SK-N-SH treated with all-trans-retinoic acid at 6 μM for 48 hours (cell line): ENCODE measurements around the gene CDYL.
"Not testable (repeated sequence)": the region's sequence is repeated elsewhere in the genome, so short reads cannot be mapped to it uniquely, and the experiment has no call there.

Source experiments
- ATAC-seq: fragments of 200-7000 bp; cut with Tn5 transposase; 3 replicates; pipeline ENCODE4 v1.9.1; 2020; ENCODE audit warnings: mild to moderate bottlenecking, moderate library complexity
- BACH2 ChIP-seq: fragments of 250-450 bp; sonication (Bioruptor Pico); IDR thresholded peaks from 2 replicates; pipeline ENCODE4 v1.9.0; 2021; ENCODE audit warnings: mild to moderate bottlenecking, borderline replicate concordance
- CREB5 ChIP-seq: fragments of 250-450 bp; sonication (Bioruptor Pico); IDR thresholded peaks from 2 replicates; pipeline ENCODE4 v1.5.1; 2020; ENCODE audit warnings: low read depth, mild to moderate bottlenecking, moderate library complexity
- CSDC2 ChIP-seq: fragments of 250-450 bp; sonication (Bioruptor Pico); IDR thresholded peaks from 2 replicates; pipeline ENCODE4 v1.5.0; 2020; ENCODE audit warnings: mild to moderate bottlenecking, moderate library complexity
- CSRNP3 ChIP-seq: fragments of 250-450 bp; sonication (Bioruptor Pico); IDR thresholded peaks from 2 replicates; pipeline ENCODE4 v1.5.1; 2021; ENCODE audit warnings: mild to moderate bottlenecking, moderate library complexity
- ESRRG ChIP-seq: fragments of 250-450 bp; sonication (Bioruptor Pico); IDR thresholded peaks from 2 replicates; pipeline ENCODE4 v1.6.1; 2021; ENCODE audit warnings: mild to moderate bottlenecking
- ISL1 ChIP-seq: fragments of 250-450 bp; sonication (Bioruptor Pico); IDR thresholded peaks from 2 replicates; pipeline ENCODE4 v2.1.2; 2022; ENCODE audit warnings: mild to moderate bottlenecking, moderate library complexity
- PATZ1 ChIP-seq: fragments of 250-450 bp; sonication (Bioruptor Pico); IDR thresholded peaks from 2 replicates; pipeline ENCODE4 v1.8.0; 2020; ENCODE audit warnings: mild to moderate bottlenecking, moderate library complexity, borderline replicate concordance
- PPARA ChIP-seq: fragments of 250-450 bp; sonication (Bioruptor Pico); IDR thresholded peaks from 2 replicates; pipeline ENCODE4 v1.5.0; 2020; ENCODE audit warnings: mild to moderate bottlenecking, borderline replicate concordance
- RARB ChIP-seq: fragments of 250-450 bp; sonication (Bioruptor Pico); IDR thresholded peaks from 2 replicates; pipeline ENCODE4 v1.8.0; 2021; ENCODE audit warnings: mild to moderate bottlenecking, moderate library complexity
- SNAI2 ChIP-seq: fragments of 250-450 bp; sonication (Bioruptor Pico); IDR thresholded peaks from 2 replicates; pipeline ENCODE4 v1.5.0; 2020; ENCODE audit warnings: mild to moderate bottlenecking, moderate library complexity
- TCF4 ChIP-seq: fragments of 250-450 bp; sonication (Bioruptor Pico); IDR thresholded peaks from 2 replicates; pipeline ENCODE4 v1.8.0; 2021; ENCODE audit warnings: mild to moderate bottlenecking, moderate library complexity, borderline replicate concordance
- TOX ChIP-seq: fragments of 250-450 bp; sonication (Bioruptor Pico); IDR thresholded peaks from 2 replicates; pipeline ENCODE4 v1.8.0; 2021; ENCODE audit warnings: mild to moderate bottlenecking, moderate library complexity, borderline replicate concordance
- ZC3H10 ChIP-seq: fragments of 250-450 bp; sonication (Bioruptor Pico); IDR thresholded peaks from 2 replicates; pipeline ENCODE4 v1.5.1; 2021; ENCODE audit warnings: mild to moderate bottlenecking, moderate library complexity
- ZFP3 ChIP-seq: fragments of 250-450 bp; sonication (Bioruptor Pico); IDR thresholded peaks from 2 replicates; pipeline ENCODE4 v1.5.0; 2020; ENCODE audit warnings: mild to moderate bottlenecking, moderate library complexity
- ZFP30 ChIP-seq: fragments of 450-650 bp; formaldehyde crosslinking; IDR thresholded peaks from 2 replicates; pipeline ENCODE4 v1.5.0; 2022; ENCODE audit warnings: mild to moderate bottlenecking, moderate library complexity
- ZNF565 ChIP-seq: fragments of 450-650 bp; formaldehyde crosslinking; conservative IDR thresholded peaks from 2 replicates; pipeline ENCODE4 v1.5.0; 2020; ENCODE audit warnings: low read depth, mild to moderate bottlenecking, moderate library complexity
- ZNF70 ChIP-seq: fragments of 450-650 bp; formaldehyde crosslinking; IDR thresholded peaks from 2 replicates; pipeline ENCODE4 v1.5.0; 2020; ENCODE audit warnings: mild to moderate bottlenecking, moderate library complexity
- ZNF8 ChIP-seq: fragments of 450-650 bp; formaldehyde crosslinking; IDR thresholded peaks from 2 replicates; pipeline ENCODE4 v1.5.0; 2020; ENCODE audit warnings: mild to moderate bottlenecking, moderate library complexity
- TF ChIP-seq, protein P1 (sequence below): fragments of 250-450 bp; sonication (Bioruptor Pico); IDR thresholded peaks from 2 replicates; pipeline ENCODE4 v1.8.0; 2021; ENCODE audit warnings: low read depth, mild to moderate bottlenecking, moderate library complexity, borderline replicate concordance
- TF ChIP-seq, protein P2 (sequence below): fragments of 250-450 bp; sonication (Bioruptor Pico); IDR thresholded peaks from 2 replicates; pipeline ENCODE4 v1.5.0; 2020; ENCODE audit warnings: mild to moderate bottlenecking, moderate library complexity

Gene CDYL

GRCh38 chr6:4860387-4860786 lies 84.2 kb downstream of the CDYL start:
- ATAC-seq: no peak
- TF ChIP-seq BACH2: no peak
- no peak for TF ChIP-seq ZNF70 (CRISPR knock-in tag)
- no peak for TF ChIP-seq ZNF8 (CRISPR knock-in tag)
- no peak for TF ChIP-seq CSRNP3 (CRISPR knock-in tag)
- no peak for TF ChIP-seq ZNF565
- no peak for TF ChIP-seq ZC3H10 (CRISPR knock-in tag)

- TF ChIP-seq SNAI2 (CRISPR knock-in tag) (no peak), ESRRG (no peak), ZFP30 (CRISPR knock-in tag) (no peak), ZNF70 (CRISPR knock-in tag) (no peak), PATZ1 (no peak), ZNF8 (CRISPR knock-in tag) (no peak), TCF4 (CRISPR knock-in tag) (no peak), TOX (CRISPR knock-in tag) (no peak), ZNF565 (no peak), ZFP3 (no peak), CSRNP3 (CRISPR knock-in tag) (no peak), BACH2 (no peak), RARB (CRISPR knock-in tag) (no peak), ZC3H10 (CRISPR knock-in tag) (no peak)
- no peak for ATAC-seq
These were observed 85.4 kb downstream of the CDYL start for GRCh38 chr6:4861564-4861963.

DNA sequence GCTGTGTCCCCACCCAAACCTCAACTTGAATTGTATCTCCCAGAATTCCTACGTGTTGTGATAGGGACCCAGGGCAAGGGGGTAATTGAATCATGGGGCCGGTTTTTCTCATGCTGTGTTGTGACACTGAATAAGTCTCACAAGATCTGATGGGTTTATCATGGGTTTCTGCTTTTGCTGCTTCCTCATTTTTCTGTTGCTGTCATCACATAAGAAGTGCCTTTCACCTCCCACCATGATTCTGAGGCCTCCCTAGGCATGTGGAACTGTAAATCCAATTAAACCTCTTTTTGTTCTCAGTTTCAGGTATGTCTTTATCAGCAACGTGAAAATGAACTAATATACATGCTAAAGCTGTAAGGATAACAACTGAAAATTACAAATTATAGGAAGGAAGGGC lies 88.3 kb downstream of the CDYL start:
- no peak for ATAC-seq
- no peak for TF ChIP-seq ZNF70 (CRISPR knock-in tag)
- TF ChIP-seq ESRRG: no peak
- TF ChIP-seq ZFP30 (CRISPR knock-in tag): no peak
- no peak for TF ChIP-seq CSRNP3 (CRISPR knock-in tag)
- TF ChIP-seq ISL1 (CRISPR knock-in tag): no peak
- no peak for TF ChIP-seq ZNF565
- TF ChIP-seq BACH2: no peak
- TF ChIP-seq CSDC2 (CRISPR knock-in tag): no peak
- no peak for TF ChIP-seq TCF4 (CRISPR knock-in tag)

DNA sequence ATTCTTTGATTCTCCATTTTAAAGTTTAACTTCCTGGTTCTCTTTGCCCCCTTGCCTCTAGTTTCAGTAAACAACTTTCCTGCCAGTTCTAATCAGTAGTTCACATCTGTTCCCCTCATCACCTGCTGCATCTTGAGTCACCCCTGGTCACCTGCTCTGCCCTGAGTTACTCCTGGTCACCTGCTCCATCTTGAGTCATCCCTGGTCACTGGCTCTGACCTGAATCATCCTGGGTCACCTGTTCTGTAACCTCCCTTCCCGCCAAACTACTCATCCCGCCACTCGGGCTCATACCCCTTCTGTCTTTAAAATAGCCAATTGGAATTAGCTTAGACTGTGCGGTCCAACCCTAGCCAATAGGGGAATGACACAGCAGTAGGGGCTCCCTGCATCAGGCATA lies 88.8 kb downstream of the CDYL start:
- ATAC-seq: not testable (repeated sequence)

DNA sequence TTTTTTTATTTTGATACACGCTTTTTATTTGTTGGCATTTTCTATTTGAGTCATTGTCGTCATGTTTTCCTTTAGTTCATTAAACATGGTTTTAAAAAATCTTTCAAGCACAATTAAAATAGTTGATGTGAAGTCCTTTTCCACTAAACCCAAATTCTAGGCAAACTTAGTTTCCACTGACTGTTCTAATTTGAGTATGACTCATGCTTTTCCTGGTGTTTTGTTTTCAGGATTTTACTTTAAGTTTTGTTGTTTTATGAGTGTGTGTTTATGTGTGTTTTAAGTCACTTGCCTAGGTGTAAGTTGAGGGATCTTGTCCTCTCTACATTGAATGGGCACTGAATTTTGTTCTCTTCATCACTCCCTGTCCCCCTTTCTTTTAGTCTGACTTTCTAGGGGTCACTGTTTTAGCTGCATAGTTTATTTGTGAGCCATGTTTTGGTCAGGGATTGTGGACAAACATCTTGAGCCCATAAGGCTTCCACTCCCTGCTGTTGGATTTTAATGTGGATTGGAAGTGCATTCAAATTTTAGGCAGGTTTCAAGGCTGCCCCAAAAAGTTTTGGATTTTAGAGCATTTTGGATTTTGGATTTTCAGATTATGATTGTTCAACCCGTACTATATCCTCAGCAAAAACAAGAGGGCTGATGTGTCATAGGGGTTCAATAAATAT lies 94.8 kb downstream of the CDYL start:
- ATAC-seq: no peak
- no peak for TF ChIP-seq TOX (CRISPR knock-in tag)
- TF ChIP-seq CREB5 (CRISPR knock-in tag): no peak
- TF ChIP-seq ZNF70 (CRISPR knock-in tag): no peak
- TF ChIP-seq ESRRG: no peak
- TF ChIP-seq, protein P1, sequence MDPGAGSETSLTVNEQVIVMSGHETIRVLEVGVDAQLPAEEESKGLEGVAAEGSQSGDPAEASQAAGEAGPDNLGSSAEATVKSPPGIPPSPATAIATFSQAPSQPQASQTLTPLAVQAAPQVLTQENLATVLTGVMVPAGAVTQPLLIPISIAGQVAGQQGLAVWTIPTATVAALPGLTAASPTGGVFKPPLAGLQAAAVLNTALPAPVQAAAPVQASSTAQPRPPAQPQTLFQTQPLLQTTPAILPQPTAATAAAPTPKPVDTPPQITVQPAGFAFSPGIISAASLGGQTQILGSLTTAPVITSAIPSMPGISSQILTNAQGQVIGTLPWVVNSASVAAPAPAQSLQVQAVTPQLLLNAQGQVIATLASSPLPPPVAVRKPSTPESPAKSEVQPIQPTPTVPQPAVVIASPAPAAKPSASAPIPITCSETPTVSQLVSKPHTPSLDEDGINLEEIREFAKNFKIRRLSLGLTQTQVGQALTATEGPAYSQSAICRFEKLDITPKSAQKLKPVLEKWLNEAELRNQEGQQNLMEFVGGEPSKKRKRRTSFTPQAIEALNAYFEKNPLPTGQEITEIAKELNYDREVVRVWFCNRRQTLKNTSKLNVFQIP (CRISPR knock-in tag): no peak
- TF ChIP-seq, protein P2, sequence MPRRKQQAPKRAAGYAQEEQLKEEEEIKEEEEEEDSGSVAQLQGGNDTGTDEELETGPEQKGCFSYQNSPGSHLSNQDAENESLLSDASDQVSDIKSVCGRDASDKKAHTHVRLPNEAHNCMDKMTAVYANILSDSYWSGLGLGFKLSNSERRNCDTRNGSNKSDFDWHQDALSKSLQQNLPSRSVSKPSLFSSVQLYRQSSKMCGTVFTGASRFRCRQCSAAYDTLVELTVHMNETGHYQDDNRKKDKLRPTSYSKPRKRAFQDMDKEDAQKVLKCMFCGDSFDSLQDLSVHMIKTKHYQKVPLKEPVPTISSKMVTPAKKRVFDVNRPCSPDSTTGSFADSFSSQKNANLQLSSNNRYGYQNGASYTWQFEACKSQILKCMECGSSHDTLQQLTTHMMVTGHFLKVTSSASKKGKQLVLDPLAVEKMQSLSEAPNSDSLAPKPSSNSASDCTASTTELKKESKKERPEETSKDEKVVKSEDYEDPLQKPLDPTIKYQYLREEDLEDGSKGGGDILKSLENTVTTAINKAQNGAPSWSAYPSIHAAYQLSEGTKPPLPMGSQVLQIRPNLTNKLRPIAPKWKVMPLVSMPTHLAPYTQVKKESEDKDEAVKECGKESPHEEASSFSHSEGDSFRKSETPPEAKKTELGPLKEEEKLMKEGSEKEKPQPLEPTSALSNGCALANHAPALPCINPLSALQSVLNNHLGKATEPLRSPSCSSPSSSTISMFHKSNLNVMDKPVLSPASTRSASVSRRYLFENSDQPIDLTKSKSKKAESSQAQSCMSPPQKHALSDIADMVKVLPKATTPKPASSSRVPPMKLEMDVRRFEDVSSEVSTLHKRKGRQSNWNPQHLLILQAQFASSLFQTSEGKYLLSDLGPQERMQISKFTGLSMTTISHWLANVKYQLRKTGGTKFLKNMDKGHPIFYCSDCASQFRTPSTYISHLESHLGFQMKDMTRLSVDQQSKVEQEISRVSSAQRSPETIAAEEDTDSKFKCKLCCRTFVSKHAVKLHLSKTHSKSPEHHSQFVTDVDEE (CRISPR knock-in tag): no peak
- no peak for TF ChIP-seq CSRNP3 (CRISPR knock-in tag)
- TF ChIP-seq PPARA (CRISPR knock-in tag): no peak
